Measurements from ENCODE around the gene TRAF1. TPM values are rescaled to one million over a fixed set of nuclear protein-coding genes. Genes with fewer than 3 reads are reported as not detected.
A peak's percentile ranks its signal among the peaks of the same experiment; 100 is the strongest.
"Not testable (repeated sequence)": the region's sequence is repeated elsewhere in the genome, so short reads cannot be mapped to it uniquely, and the experiment has no call there.

The TRAF1 gene, protein sequence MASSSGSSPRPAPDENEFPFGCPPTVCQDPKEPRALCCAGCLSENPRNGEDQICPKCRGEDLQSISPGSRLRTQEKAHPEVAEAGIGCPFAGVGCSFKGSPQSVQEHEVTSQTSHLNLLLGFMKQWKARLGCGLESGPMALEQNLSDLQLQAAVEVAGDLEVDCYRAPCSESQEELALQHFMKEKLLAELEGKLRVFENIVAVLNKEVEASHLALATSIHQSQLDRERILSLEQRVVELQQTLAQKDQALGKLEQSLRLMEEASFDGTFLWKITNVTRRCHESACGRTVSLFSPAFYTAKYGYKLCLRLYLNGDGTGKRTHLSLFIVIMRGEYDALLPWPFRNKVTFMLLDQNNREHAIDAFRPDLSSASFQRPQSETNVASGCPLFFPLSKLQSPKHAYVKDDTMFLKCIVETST
- 0.13 and 1.7 TPM in 2 replicates for total RNA-seq (2014; rRNA removed; shearing (Covaris generic))

DNA sequence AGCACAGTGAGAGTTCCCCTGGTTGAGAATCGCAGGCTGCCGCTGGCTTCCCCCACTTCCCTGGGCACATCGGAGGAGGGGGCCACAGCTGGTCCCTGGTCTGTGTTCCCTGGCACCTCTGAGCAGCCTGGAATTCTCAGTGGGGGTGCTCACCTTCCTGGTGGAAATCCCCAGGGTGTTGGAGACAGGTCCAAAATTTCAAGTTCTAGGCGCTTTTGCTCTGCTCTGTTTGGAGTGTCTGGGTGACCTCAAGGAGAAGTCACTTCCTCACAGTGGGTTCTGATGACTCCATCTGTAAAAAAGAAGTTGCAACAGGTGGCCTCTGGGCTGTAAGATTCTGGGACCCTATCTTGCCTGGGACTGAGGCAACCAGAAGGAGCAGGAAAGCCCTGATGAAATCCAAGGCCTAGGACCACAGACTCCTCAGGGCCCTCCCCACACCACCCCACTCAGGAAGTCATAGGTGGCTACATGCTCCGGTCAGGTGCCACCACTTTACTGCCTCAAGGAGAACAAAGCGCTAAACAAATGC is at the start of gene TRAF1:
TSS of gene TRAF1 (minus strand) at position 400 of the 532 bp plus-strand sequence. CDS start 721 bp downstream, outside the sequence.
- Histone ChIP-seq H3K4me3 (0 out of 2 replicates have a peak within 1 kb of the TSS, but pooled peaks have one; percentile 4), H3K27ac (peak within 1 kb of the TSS; percentile 87)
- DNase-seq (ENCODE audit: low read depth in 1 of 2, low spot score in 2 of 2) = no peak

DNA sequence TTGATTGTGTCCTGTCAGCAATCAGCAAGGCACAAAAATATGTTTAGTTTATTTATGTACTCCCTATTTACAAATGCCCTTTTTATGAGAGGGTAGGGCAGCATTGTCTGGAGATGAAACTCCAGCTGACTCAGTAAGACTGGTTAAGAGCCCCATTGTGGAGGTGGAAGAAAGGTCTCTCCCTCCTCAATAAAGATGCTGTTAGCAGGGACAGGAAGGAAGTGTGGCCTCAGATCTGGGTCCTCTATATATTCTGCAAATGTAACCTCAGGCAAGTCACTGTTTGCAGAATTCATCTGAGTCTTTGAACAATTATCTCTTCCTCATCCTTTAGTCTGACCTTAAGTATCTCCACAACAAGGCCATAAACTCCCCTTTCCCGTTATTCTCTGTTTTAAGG is 48.3 kb upstream of the TRAF1 start:
- H3K36me3 ChIP-seq = no peaks in the 10 kb centered on the region
- no peaks in the 10 kb centered on the region for H3K9me3 ChIP-seq (replicated peaks)

More for the DNA sequence above, at the start of gene TRAF1:
- no peaks in the 10 kb centered on the region for H3K9me3 ChIP-seq (replicated peaks)
- no peaks in the 10 kb centered on the region for H3K36me3 ChIP-seq
- peaks cover 40% of the 10 kb centered on the region for H3K4me1 ChIP-seq (replicated peaks)
- no peaks in the 10 kb centered on the region for H3K27me3 ChIP-seq (replicated peaks)

DNA sequence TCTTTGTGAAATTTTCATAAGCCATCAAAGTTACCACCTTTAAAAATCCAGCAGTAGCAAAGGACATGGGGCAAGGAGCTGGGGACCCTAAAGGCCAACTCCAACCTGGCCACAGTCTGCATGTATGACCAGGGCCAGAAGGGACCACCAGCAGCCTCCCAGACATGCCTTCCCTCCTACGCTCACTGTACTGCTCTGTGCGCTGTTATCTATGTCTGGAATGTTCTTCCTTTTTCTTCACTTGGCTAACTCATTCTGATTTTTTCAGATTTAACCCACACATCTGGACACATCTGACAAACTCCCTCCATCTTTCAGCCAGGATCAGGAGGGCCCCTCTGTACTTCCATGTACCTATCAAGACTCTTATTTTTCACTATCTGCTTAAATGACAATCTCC is 47.6 kb upstream of the TRAF1 start:
- Histone ChIP-seq H3K9me3 (replicated peaks) (no peaks in the 10 kb centered on the region), H3K27ac (peak overlapping the region; percentile 17; the same call in 1 of the 2 replicates), H3K36me3 (no peaks in the 10 kb centered on the region), H3K27me3 (replicated peaks) (no peaks in the 10 kb centered on the region), H3K4me1 (replicated peaks) (peaks cover 11% of the 10 kb centered on the region), H3K4me3 (no peak overlapping the region)
- DNase-seq (ENCODE audit: low read depth in 1 of 2, low spot score in 2 of 2) = no peak

More for the DNA sequence above, 48.3 kb upstream of the TRAF1 start:
- Histone ChIP-seq H3K27me3 (replicated peaks) (no peaks in the 10 kb centered on the region), H3K27ac (no peak overlapping the region), H3K4me3 (no peak overlapping the region), H3K4me1 (replicated peaks) (peaks cover 11% of the 10 kb centered on the region)
- DNase-seq (ENCODE audit: low read depth in 1 of 2, low spot score in 2 of 2) = peak in 1 of 2 experiments; percentile 21

DNA sequence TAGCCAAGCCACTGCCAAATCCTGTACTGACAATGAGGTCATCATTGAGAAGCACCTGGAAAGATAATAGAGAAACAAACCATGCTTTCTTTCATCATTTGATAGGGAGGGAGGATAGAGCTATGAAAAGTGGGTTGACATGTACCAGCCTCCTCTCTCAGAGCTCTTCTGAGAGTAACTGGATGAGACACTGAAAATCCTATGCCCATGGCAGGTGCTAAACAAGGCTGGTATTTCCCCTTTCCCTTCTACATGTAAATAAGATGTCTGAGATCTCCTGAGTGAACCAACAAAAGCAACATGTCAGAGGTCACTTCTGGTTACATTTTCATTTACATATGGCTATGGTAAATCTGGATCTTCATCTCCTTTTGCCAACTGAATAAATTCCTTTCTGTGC is 45.3 kb upstream of the TRAF1 start:
- Histone ChIP-seq H3K4me3 (no peak overlapping the region), H3K9me3 (replicated peaks) (no peaks in the 10 kb centered on the region), H3K27me3 (replicated peaks) (no peaks in the 10 kb centered on the region), H3K4me1 (replicated peaks) (peaks cover 11% of the 10 kb centered on the region), H3K36me3 (no peaks in the 10 kb centered on the region), H3K27ac (no peak overlapping the region)
- no peak for DNase-seq (ENCODE audit: low read depth in 1 of 2, low spot score in 2 of 2)

DNA sequence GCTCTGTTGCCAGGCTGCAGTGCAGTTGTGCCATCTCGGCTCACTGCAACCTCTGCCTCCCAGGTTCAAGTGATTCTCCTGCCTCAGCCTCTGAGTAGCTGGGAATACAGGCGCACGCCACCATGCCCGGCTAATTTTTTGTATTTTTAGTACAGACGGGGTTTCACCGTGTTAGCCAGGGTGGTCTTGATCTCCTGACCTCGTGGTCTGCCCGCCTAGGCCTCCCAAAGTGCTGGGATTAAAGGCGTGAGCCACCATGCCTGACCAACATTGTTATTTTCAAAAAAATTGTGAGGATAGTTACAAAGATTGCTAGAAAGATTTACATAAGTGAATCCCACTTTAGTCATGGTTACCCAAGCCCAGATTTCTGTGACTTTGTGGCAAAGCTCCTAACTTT is 44.9 kb upstream of the TRAF1 start:
- not testable (repeated sequence) for DNase-seq (ENCODE audit: low read depth in 1 of 2, low spot score in 2 of 2); H3K36me3 ChIP-seq; H3K4me3 ChIP-seq; H3K27ac ChIP-seq; H3K27me3 ChIP-seq (replicated peaks); H3K9me3 ChIP-seq (replicated peaks)
- H3K4me1 ChIP-seq (replicated peaks) = peaks cover 11% of the 10 kb centered on the region

DNA sequence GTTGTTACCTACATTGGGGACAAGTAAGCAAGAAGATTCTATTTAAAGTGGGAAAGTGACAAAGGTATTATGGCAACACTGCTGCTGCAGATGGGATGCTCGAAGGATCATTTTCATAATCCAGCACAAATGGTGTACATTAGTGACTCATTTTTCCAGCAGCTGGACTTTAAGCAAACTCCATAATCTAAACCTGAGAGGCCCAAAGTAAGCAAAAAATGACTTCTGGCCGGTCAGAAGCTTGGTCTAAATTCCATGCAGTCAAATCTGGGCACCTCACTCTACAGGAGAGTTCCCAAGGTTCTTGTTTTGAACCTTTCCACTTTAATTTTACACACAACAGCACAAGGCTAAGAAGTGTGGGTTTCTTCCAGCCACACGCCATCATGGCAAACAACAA is 43.6 kb upstream of the TRAF1 start:
- H3K27me3 ChIP-seq (replicated peaks) = no peaks in the 10 kb centered on the region
- no peak overlapping the region for H3K27ac ChIP-seq
- H3K4me3 ChIP-seq = no peak overlapping the region
- H3K4me1 ChIP-seq (replicated peaks) = peaks cover 9% of the 10 kb centered on the region
- no peaks in the 10 kb centered on the region for H3K9me3 ChIP-seq (replicated peaks)
- no peak for DNase-seq (ENCODE audit: low read depth in 1 of 2, low spot score in 2 of 2)
- H3K36me3 ChIP-seq = no peaks in the 10 kb centered on the region

DNA sequence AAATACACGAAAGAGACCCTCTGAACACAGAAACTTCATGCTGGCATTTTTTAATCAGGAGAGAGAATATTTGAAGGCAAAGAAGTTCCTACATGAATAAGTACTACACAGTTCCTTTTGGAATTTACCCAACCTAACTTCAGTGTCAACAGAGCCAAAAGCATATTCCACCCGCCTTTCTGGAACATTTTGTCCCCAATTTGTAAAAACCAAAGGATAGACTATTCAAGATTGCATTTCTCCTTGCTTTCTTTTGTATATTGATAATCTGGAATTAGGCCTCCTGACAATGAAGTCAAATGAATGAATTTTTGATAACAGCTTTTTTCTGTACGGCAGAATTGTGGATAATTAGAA is 39.4 kb upstream of the TRAF1 start:
- Histone ChIP-seq H3K4me3 (no peak overlapping the region), H3K36me3 (no peaks in the 10 kb centered on the region), H3K27ac (no peak overlapping the region), H3K4me1 (replicated peaks) (no peaks in the 10 kb centered on the region), H3K9me3 (replicated peaks) (no peaks in the 10 kb centered on the region), H3K27me3 (replicated peaks) (no peaks in the 10 kb centered on the region)
- DNase-seq (ENCODE audit: low read depth in 1 of 2, low spot score in 2 of 2) = no peak

DNA sequence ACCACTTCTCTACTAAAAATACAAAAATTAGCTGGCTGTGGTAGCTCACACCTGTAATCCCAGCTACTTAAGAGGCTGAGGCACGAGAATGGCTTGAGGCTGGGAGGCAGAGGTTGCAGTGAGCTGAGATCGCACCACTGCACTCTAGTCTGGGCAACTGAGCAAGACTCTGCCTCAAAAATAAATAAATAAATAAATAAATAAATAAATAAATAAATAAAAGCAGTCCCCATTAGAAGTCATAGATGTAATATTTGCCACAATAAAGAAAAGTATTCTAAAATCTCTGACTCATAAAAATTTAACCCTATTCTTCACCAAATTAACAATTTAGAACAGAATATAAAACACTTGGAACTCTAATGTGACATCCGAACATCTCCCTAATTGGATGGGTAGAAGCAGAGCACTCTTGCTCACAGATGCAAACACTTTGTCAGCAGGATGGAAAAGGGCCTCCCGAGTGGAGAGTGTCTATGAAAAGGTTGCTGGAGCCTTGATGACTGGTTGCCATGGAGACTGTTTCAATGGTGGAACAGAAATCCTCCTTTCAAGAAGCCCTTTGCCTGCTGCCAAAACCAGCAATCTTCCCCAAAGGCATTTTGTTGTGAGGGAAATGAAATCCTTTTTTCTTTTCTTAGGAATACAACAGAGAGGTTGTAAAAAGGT is 38.9 kb upstream of the TRAF1 start:
- Histone ChIP-seq H3K4me3 (no peak overlapping the region), H3K36me3 (no peaks in the 10 kb centered on the region), H3K9me3 (replicated peaks) (no peaks in the 10 kb centered on the region), H3K27me3 (replicated peaks) (no peaks in the 10 kb centered on the region), H3K4me1 (replicated peaks) (no peaks in the 10 kb centered on the region), H3K27ac (no peak overlapping the region)
- DNase-seq (ENCODE audit: low read depth in 1 of 2, low spot score in 2 of 2) = no peak

DNA sequence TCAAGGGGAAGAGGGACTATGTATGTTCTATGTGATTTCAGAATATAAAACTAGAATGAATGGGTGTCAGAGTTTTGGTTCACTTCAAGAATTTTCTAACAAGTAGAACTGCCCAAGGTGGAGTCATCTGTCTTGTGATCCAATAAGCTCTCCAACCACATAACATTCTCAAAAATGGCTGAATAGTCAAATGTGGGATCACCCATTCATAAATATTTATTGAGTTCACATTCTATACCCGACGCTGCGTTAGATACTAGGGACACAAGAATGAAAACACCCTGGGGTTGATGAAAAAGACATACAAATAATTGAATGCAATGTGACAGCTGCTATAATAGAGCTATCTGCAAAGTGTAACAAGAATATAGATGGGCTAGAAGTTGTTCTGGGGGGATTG is 35.3 kb upstream of the TRAF1 start:
- no peaks in the 10 kb centered on the region for H3K9me3 ChIP-seq (replicated peaks)
- no peak overlapping the region for H3K4me3 ChIP-seq
- no peak overlapping the region for H3K27ac ChIP-seq
- DNase-seq (ENCODE audit: low read depth in 1 of 2, low spot score in 2 of 2) = no peak
- H3K4me1 ChIP-seq (replicated peaks) = no peaks in the 10 kb centered on the region
- no peaks in the 10 kb centered on the region for H3K36me3 ChIP-seq
- H3K27me3 ChIP-seq (replicated peaks) = no peaks in the 10 kb centered on the region

DNA sequence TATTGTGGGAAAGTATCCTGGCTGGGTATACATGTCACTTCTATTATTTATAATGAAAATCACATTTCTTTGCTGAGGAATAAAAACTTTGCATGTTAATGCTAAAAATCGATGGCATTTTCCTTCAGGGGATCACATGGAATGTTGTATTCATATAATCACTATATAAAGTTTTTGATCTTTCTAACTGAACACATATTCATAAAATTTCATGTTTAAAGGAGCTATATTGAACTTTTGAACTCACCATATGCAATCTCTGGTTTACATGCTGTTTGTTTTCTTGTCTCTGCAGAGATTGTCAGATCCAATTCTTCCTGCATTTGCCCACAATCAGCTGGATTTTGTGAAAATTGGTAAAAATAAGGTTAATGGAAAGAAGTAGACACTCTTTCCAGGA is 33.4 kb upstream of the TRAF1 start:
- Histone ChIP-seq H3K27me3 (replicated peaks) (no peaks in the 10 kb centered on the region), H3K36me3 (no peaks in the 10 kb centered on the region), H3K4me3 (no peak overlapping the region), H3K4me1 (replicated peaks) (no peaks in the 10 kb centered on the region), H3K9me3 (replicated peaks) (no peaks in the 10 kb centered on the region), H3K27ac (no peak overlapping the region)
- DNase-seq (ENCODE audit: low read depth in 1 of 2, low spot score in 2 of 2) = no peak

DNA sequence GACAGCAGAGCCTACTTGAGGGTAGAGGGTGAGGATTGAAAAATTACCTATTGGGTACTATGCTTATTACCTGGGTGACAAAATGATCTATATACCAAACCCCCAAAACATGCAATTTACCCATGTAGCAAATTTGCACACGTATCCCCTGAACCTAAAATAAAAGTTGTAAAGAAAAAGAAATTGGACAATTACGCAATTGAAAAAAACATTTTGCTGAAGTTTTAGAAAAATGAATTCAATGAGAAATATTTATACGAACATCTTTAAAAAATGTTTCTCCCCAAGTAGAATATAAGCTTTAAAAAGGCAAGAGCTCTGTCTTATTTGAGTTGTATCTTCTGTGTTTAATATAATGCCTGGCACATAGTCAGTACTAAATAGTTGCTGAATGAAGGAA is 30.3 kb upstream of the TRAF1 start:
- H3K27me3 ChIP-seq (replicated peaks) = no peaks in the 10 kb centered on the region
- H3K36me3 ChIP-seq = no peaks in the 10 kb centered on the region
- H3K9me3 ChIP-seq (replicated peaks) = no peaks in the 10 kb centered on the region
- H3K4me3 ChIP-seq = no peak overlapping the region
- no peak for DNase-seq (ENCODE audit: low read depth in 1 of 2, low spot score in 2 of 2)
- H3K4me1 ChIP-seq (replicated peaks) = no peaks in the 10 kb centered on the region
- H3K27ac ChIP-seq = no peak overlapping the region

DNA sequence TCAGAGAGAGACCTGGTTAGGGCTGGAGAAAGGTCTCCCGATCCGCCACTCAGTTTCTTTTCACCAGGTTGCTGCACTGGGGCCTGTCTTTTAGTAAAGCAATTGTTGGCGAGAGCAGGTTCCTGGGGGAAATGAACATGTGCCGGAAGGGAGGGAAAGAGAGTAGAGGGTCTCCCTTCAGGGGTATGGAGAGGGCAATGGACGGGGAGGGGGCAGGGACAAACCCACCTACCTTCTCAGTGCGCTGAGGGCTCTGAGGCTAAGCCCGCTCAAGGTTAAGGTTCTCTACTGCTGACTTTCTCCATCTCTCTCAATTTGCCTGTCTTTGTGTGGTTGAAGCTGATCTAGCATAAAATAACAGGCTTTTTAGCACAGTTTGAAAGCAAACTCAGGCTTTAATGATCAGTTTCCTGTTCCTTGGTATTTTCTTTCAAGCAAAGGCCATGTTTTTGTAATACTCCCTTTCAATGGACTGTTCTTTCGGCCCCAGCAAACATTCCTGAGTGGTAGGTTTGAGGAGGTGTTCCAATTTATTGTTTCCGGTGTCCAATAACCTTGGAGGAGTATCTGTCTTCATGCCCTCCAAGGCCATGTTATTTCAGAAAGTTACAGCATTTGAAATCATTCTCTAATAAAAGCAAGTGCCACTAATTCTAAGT is 25.5 kb upstream of the TRAF1 start:
- Histone ChIP-seq H3K27me3 (replicated peaks) (no peaks in the 10 kb centered on the region), H3K4me3 (no peak overlapping the region), H3K27ac (no peak overlapping the region), H3K36me3 (no peaks in the 10 kb centered on the region), H3K9me3 (replicated peaks) (no peaks in the 10 kb centered on the region), H3K4me1 (replicated peaks) (no peaks in the 10 kb centered on the region)
- DNase-seq (ENCODE audit: low read depth in 1 of 2, low spot score in 2 of 2) = no peak

DNA sequence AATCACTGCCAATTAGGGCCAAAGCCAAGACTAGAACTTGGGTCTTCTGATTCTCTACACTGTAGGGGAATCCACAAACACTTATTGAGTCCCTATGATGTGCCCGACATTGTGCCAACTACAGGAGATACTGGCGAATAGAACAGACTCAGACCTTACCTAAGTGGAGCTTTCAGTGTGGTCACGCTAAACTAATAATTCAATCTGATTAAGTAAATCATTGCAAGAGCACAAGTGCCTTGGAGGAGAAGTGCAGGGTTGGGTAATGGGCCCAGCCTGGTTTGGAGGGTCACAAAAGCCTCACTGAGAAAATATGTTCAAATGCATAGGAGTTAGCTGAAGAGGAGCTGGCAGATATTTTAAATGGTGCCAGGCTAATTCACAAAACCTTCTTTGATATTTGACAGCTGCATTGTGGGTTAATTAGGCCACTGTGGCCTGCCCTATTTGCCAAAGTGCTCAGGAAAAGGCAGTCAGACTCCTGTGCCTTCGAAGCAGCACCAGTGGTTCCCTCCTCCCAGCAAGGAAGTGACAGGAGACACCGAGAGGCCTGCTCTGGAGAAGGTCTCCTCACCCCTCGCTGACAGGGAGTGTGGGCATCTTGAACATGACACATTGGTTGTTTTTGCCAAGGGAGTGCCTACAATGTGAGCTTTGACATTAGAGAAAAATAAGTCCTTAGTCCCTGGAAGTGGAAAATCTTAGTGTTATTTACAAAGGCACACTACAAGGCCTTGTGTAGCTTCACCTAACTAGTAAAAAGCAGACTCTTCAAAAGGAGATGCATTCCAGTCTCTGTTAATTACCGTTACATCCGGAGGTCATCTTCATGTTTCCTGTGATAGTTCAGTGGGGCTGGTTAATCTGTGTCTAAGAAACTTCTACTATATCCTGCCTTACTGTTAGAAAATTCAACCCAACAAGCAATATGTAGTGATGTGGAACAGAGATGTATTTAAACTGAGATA is 24.1 kb upstream of the TRAF1 start:
- Histone ChIP-seq H3K27me3 (replicated peaks) (no peaks in the 10 kb centered on the region), H3K4me3 (no peak overlapping the region), H3K9me3 (replicated peaks) (no peaks in the 10 kb centered on the region), H3K36me3 (no peaks in the 10 kb centered on the region), H3K4me1 (replicated peaks) (peaks cover 8% of the 10 kb centered on the region), H3K27ac (no peak overlapping the region)
- no peak for DNase-seq (ENCODE audit: low read depth in 1 of 2, low spot score in 2 of 2)
